ENCODE results near the gene GAST. TPM values are rescaled to one million over a fixed set of nuclear protein-coding genes. Genes with fewer than 3 reads are reported as not detected.
A peak's percentile ranks its signal among the peaks of the same experiment; 100 is the strongest.

The GAST gene
- total and polyA plus RNA-seq, 2 of the 13 experiments (the other 11 are each of a cell fraction or from before 2014, with no cell fraction given): 0.32 to 0.42 TPM

- TF ChIP-seq SP5 (CRISPR knock-in tag; IDR thresholded peaks at IDR 0.05; ENCODE audit: borderline replicate concordance, low read depth) (peak; percentile 20; the same call in 1 of the 2 replicates), MBD4 (IDR thresholded peaks at IDR 0.05; ENCODE audit: borderline replicate concordance, low read length) (no peak), HOXA5 (CRISPR knock-in tag; IDR thresholded peaks at IDR 0.05) (no peak), HIC2 (CRISPR knock-in tag; IDR thresholded peaks at IDR 0.05; ENCODE audit: low read depth) (0 out of 2 replicates have a peak, but pooled peaks have one; percentile 59), SOX13 (IDR thresholded peaks at IDR 0.05) (no peak), SOX13 (CRISPR knock-in tag; conservative IDR thresholded peaks at IDR 0.05 in 1 of 2, IDR thresholded peaks at IDR 0.05 in 1 of 2) (no peak), ETV6 (CRISPR knock-in tag; conservative IDR thresholded peaks at IDR 0.05) (no peak; the same call in 1 of the 2 replicates), ATAD3A (CRISPR knock-in tag; IDR thresholded peaks at IDR 0.05) (no peak), BRF2 (CRISPR knock-in tag; IDR thresholded peaks at IDR 0.05) (no peak), HOXA7 (CRISPR knock-in tag; IDR thresholded peaks at IDR 0.05) (no peak), ZNF777 (CRISPR knock-in tag; IDR thresholded peaks at IDR 0.05) (no peak), ONECUT2 (CRISPR knock-in tag; IDR thresholded peaks at IDR 0.05) (no peak), RFX3 (CRISPR knock-in tag; IDR thresholded peaks at IDR 0.05) (no peak), NFAT5 (CRISPR knock-in tag; IDR thresholded peaks at IDR 0.05) (no peak), FLYWCH1 (CRISPR knock-in tag; IDR thresholded peaks at IDR 0.05) (0 out of 2 replicates have a peak, but pooled peaks have one; percentile 31), NFE2L1 (CRISPR knock-in tag; IDR thresholded peaks at IDR 0.05; ENCODE audit: borderline replicate concordance) (no peak), EEA1 (CRISPR knock-in tag; IDR thresholded peaks at IDR 0.05; ENCODE audit: borderline replicate concordance) (no peak), ZNF460 (CRISPR knock-in tag; IDR thresholded peaks at IDR 0.05; ENCODE audit: borderline replicate concordance) (no peak)
- TF ChIP-seq, protein P1, sequence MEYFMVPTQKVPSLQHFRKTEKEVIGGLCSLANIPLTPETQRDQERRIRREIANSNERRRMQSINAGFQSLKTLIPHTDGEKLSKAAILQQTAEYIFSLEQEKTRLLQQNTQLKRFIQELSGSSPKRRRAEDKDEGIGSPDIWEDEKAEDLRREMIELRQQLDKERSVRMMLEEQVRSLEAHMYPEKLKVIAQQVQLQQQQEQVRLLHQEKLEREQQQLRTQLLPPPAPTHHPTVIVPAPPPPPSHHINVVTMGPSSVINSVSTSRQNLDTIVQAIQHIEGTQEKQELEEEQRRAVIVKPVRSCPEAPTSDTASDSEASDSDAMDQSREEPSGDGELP (IDR thresholded peaks at IDR 0.05; ENCODE audit: borderline replicate concordance, low read depth): peak; percentile 21; the same call in 1 of the 2 replicates
- TF ChIP-seq, protein P2, sequence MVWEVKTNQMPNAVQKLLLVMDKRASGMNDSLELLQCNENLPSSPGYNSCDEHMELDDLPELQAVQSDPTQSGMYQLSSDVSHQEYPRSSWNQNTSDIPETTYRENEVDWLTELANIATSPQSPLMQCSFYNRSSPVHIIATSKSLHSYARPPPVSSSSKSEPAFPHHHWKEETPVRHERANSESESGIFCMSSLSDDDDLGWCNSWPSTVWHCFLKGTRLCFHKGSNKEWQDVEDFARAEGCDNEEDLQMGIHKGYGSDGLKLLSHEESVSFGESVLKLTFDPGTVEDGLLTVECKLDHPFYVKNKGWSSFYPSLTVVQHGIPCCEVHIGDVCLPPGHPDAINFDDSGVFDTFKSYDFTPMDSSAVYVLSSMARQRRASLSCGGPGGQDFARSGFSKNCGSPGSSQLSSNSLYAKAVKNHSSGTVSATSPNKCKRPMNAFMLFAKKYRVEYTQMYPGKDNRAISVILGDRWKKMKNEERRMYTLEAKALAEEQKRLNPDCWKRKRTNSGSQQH (CRISPR knock-in tag; IDR thresholded peaks at IDR 0.05; ENCODE audit: low read depth): peak; percentile 69; the same call in 1 of the 2 replicates
These were observed 26.1 kb downstream of the GAST start (continued) for GRCh38 chr17:41738077-41738800.

Measured in HepG2 (cell line).